Measurements from ENCODE around the gene DNAJC22.

The DNAJC22 gene

DNA sequence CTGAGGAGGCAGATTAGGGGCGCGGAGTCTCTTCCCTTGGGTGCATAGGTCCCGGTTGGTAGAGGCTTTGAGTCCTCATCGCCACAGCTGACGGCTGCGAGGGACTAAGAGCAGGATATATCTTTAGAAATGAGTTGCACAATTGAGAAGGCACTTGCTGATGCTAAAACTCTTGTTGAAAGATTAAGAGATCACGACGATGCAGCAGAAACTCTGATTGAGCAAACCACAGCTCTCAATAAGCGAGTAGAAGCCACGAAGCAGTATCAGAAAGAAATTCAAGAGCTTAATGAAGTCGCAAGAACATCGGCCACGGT lies 42.7 kb downstream of the DNAJC22 start:
- no peak for DNase-seq
- peaks cover 7% of the 10 kb centered on the region for H3K36me3 ChIP-seq
- H3K27ac ChIP-seq: no peak overlapping the region

DNA sequence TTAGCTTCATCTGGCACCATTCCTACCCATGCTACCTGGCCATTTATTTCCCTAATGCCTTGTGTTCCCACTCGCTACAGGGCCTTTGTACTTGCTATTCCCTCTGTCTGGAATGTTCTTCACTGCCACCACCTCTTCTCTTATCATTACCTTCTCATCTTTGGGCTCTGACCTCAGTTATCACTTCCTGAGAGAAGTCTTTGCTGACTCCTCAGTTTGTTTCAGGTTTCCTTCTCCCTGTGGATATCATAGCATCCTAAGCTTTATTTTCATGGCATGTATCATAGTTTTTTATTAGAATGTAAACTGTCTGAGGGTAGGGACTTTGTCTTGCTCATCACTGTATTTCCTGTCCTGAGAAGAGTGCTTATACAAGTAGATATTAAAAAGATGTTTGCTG lies 50.3 kb downstream of the DNAJC22 start:
- no peaks in the 10 kb centered on the region for H3K9me3 ChIP-seq (ENCODE audit: severe bottlenecking)
- no peaks in the 10 kb centered on the region; the same call in 1 of the 2 replicates for H3K36me3 ChIP-seq
- TF ChIP-seq, protein P1, sequence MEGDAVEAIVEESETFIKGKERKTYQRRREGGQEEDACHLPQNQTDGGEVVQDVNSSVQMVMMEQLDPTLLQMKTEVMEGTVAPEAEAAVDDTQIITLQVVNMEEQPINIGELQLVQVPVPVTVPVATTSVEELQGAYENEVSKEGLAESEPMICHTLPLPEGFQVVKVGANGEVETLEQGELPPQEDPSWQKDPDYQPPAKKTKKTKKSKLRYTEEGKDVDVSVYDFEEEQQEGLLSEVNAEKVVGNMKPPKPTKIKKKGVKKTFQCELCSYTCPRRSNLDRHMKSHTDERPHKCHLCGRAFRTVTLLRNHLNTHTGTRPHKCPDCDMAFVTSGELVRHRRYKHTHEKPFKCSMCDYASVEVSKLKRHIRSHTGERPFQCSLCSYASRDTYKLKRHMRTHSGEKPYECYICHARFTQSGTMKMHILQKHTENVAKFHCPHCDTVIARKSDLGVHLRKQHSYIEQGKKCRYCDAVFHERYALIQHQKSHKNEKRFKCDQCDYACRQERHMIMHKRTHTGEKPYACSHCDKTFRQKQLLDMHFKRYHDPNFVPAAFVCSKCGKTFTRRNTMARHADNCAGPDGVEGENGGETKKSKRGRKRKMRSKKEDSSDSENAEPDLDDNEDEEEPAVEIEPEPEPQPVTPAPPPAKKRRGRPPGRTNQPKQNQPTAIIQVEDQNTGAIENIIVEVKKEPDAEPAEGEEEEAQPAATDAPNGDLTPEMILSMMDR (IDR thresholded peaks at IDR 0.05; ENCODE audit: low read depth, low read length): no peak
- no peak overlapping the region for H3K4me3 ChIP-seq (ENCODE audit: low read depth, low read length)
- DNase-seq: no peak
- no peaks in the 10 kb centered on the region for H3K27me3 ChIP-seq (ENCODE audit: insufficient read depth, low read depth, severe bottlenecking)
- no peak overlapping the region for H3K27ac ChIP-seq

More for the DNA sequence above, 42.7 kb downstream of the DNAJC22 start:
- H3K27me3 ChIP-seq (ENCODE audit: insufficient read depth, low read depth, severe bottlenecking): no peaks in the 10 kb centered on the region
- H3K4me3 ChIP-seq (ENCODE audit: low read depth, low read length): no peak overlapping the region
- TF ChIP-seq, protein P1 (IDR thresholded peaks at IDR 0.05; ENCODE audit: low read depth, low read length): no peak
- no peaks in the 10 kb centered on the region for H3K9me3 ChIP-seq (ENCODE audit: severe bottlenecking)

DNA sequence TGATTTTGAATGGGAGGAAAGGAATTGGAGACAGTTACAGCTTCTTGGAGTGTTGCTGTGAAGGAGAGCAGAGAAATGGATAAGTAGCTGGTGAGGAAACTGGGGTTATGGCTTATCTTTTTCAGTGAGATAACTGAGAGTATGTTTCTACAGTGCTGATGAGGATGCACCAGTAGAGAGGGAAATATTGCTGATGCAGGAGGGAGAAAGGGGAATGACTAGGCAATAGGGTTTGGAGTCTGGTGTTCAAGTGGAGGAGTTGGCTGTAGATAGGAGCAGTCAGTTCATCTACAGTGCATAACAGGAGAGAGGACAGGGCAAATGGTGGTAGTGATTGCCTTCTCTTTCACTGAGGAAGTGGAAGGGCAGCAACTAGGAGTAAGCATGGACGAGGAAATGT lies 53.6 kb downstream of the DNAJC22 start:
- H3K27ac ChIP-seq: no peak overlapping the region
- H3K36me3 ChIP-seq: no peaks in the 10 kb centered on the region; the same call in 1 of the 2 replicates
- H3K9me3 ChIP-seq (ENCODE audit: severe bottlenecking): no peaks in the 10 kb centered on the region
- H3K27me3 ChIP-seq (ENCODE audit: insufficient read depth, low read depth, severe bottlenecking): no peaks in the 10 kb centered on the region
- TF ChIP-seq, protein P1 (IDR thresholded peaks at IDR 0.05; ENCODE audit: low read depth, low read length): no peak
- H3K4me3 ChIP-seq (ENCODE audit: low read depth, low read length): no peak overlapping the region
- DNase-seq: no peak

Data from WERI-Rb-1 (cell line).